A673 (cell line): ENCODE measurements around the gene SNX19. TPM values are rescaled to one million over a fixed set of nuclear protein-coding genes. Genes with fewer than 3 reads are reported as not detected.

Experiments used
- BruUV-seq: library from RNA; stranded (reverse); fragments of 400-500 nt; replicated peaks from 2 replicates; lab custom pipeline; 2021; lab: Mats Ljungman, UMichigan
- CTCF ChIA-PET: fragments of 300-600 bp; sonication (Branson Sonifier 250); formaldehyde crosslinking; loops from one replicate; lab custom pipeline; 2022; ENCODE audit warnings: antibody characterized with exemption; lab: Charles Lee
- POLR2A ChIA-PET: fragments of 300-600 bp; sonication (Branson Sonifier 250); formaldehyde crosslinking; loops from one replicate; lab custom pipeline; 2022; ENCODE audit warnings: antibody characterized with exemption; ENCODE audit not compliant: low non-redundant PET; lab: Charles Lee
- DNase-seq: peaks from one replicate; pipeline ENCODE4 v3.0.0-alpha.2; 2015; ENCODE audit warnings: low spot score
- H3K27ac ChIP-seq: fragments of 200-600 bp; sonication (generic); 2 replicates; pipeline ENCODE4 v1.5.1; 2016; ENCODE audit warnings: mixed run types, low read depth, mild to moderate bottlenecking, mixed read lengths, antibody characterized with exemption, low read length; ENCODE audit not compliant: poor library complexity, severe bottlenecking
- H3K27me3 ChIP-seq: fragments of 200-600 bp; sonication (generic); replicated peaks from 2 replicates; pipeline ENCODE4 v1.6.1; 2017; ENCODE audit warnings: mixed run types, low read depth, mild to moderate bottlenecking, mixed read lengths, antibody characterized with exemption, low read length; ENCODE audit not compliant: insufficient read depth, poor library complexity
- H3K36me3 ChIP-seq: fragments of 200-600 bp; sonication (generic); 2 replicates; pipeline ENCODE4 v1.6.1; 2016; ENCODE audit warnings: mixed run types, mild to moderate bottlenecking, mixed read lengths, antibody characterized with exemption, low read length; ENCODE audit not compliant: insufficient read depth, poor library complexity, severe bottlenecking
- H3K4me1 ChIP-seq: fragments of 200-600 bp; sonication (generic); 2 replicates; pipeline ENCODE4 v1.6.1; 2017; ENCODE audit warnings: mixed run types, mild to moderate bottlenecking, mixed read lengths, antibody characterized with exemption, low read length; ENCODE audit not compliant: insufficient read depth, poor library complexity, severe bottlenecking
- H3K4me3 ChIP-seq: fragments of 200-600 bp; sonication (generic); 2 replicates; pipeline ENCODE4 v1.5.1; 2016; ENCODE audit warnings: low read depth, mixed run types, mild to moderate bottlenecking, mixed read lengths, low read length; ENCODE audit not compliant: poor library complexity, severe bottlenecking
- H3K9me3 ChIP-seq: fragments of 200-600 bp; sonication (generic); 2 replicates; pipeline ENCODE4 v1.6.1; 2016; ENCODE audit warnings: mixed run types, low read depth, mild to moderate bottlenecking, mixed read lengths, antibody characterized with exemption, low read length; ENCODE audit not compliant: poor library complexity, severe bottlenecking
- CTCF ChIP-seq: fragments of 300-800, 200-600 bp; sonication (generic); conservative IDR thresholded peaks from 2 replicates; pipeline ENCODE4 v1.5.1; 2017; ENCODE audit warnings: low read depth, mild to moderate bottlenecking, antibody characterized with exemption, low read length, moderate library complexity, mixed read lengths
- EZH2 ChIP-seq: fragments of 200-600 bp; sonication (generic); IDR thresholded peaks from 2 replicates; pipeline ENCODE4 v1.6.1; 2017; ENCODE audit warnings: borderline replicate concordance, low read depth, mild to moderate bottlenecking, mixed read lengths, antibody characterized with exemption, low read length; ENCODE audit not compliant: poor library complexity, severe bottlenecking
- intact Hi-C: fragments of 100-400 bp; cut with micrococcal nuclease; formaldehyde crosslinking; loops from one replicate; pipeline ENCODE4 v1.10.0; 2022; ENCODE audit not compliant: unreplicated experiment
- total RNA-seq: library from RNA; stranded (reverse); gene quantifications from 2 replicates; pipeline ENCODE4 v1.2.3, GENCODE V29; 2021

The SNX19 gene
- total RNA-seq, 1 experiment from 2014 or later: 51.9 TPM

DNA sequence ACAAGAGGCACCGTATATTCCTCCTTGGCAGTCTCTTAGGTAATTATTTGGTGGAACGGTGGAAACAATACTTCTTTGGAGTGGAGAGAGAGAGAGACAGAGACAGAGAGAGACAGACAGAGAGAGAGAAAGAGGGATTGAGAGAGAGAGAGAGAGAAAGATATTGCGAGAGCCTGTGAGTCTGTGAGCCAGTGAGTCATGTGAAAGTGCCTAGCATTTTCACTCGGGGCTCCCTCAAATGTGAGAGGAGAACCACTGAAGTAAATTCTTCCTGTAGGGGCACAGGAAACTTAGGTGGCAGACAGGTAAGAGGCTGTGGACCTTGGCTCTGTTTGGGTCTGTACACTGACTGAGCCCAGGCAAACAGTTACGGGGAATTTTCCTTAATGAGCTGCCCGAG, 31.6 kb upstream of the SNX19 start:
- Histone ChIP-seq H3K9me3 (no peaks in the 10 kb centered on the region), H3K4me1 (no peaks in the 10 kb centered on the region), H3K36me3 (no peaks in the 10 kb centered on the region), H3K4me3 (no peak overlapping the region), H3K27me3 (peaks cover 23% of the 10 kb centered on the region), H3K27ac (no peak overlapping the region)
- intact Hi-C loops: no loop called here
- ChIA-PET POLR2A (no interaction called here), CTCF (no interaction called here)
- no TSS peak for BruUV-seq
- no peak for DNase-seq
- TF ChIP-seq CTCF: no peak
- no peak for TF ChIP-seq EZH2

GRCh38 chr11:130947481-130947880, 31.2 kb upstream of the SNX19 start:
- Histone ChIP-seq H3K27me3 (peaks cover 19% of the 10 kb centered on the region), H3K27ac (no peak overlapping the region), H3K36me3 (no peaks in the 10 kb centered on the region), H3K4me3 (no peak overlapping the region), H3K9me3 (no peaks in the 10 kb centered on the region), H3K4me1 (no peaks in the 10 kb centered on the region)
- BruUV-seq: no TSS peak
- no peak for DNase-seq
- no peak for TF ChIP-seq CTCF
- ChIA-PET POLR2A (no interaction called here), CTCF (no interaction called here)
- intact Hi-C loops: no loop called here

GRCh38 chr11:130947058-130947457, 30.8 kb upstream of the SNX19 start:
- Histone ChIP-seq H3K4me1 (no peaks in the 10 kb centered on the region), H3K4me3 (no peak overlapping the region), H3K36me3 (no peaks in the 10 kb centered on the region), H3K27ac (no peak overlapping the region), H3K27me3 (peaks cover 18% of the 10 kb centered on the region), H3K9me3 (no peaks in the 10 kb centered on the region)
- ChIA-PET CTCF (no interaction called here), POLR2A (no interaction called here)
- no peak for DNase-seq
- BruUV-seq: no TSS peak
- intact Hi-C loops: no loop called here
- TF ChIP-seq CTCF (no peak), EZH2 (no peak)
